Measurements from ENCODE around the gene TAF11.

- TF ChIP-seq CTCF (conservative IDR thresholded peaks at IDR 0.05; ENCODE audit: low read depth, low read length) = no peak
- no peak for TF ChIP-seq EZH2 (IDR thresholded peaks at IDR 0.05; ENCODE audit: borderline replicate concordance, low read depth, low read length, poor library complexity, severe bottlenecking)
Measured at GRCh38 chr6:34877259-34877658, 10.6 kb downstream of the TAF11 start.

All from A673 (cell line).